ENCODE results near the gene MTPN. TPM values are rescaled to one million over a fixed set of nuclear protein-coding genes. Genes with fewer than 3 reads are reported as not detected.

Gene MTPN
- total RNA-seq, 1 experiment from 2014 or later: 166 TPM

- no TSS peak for BruUV-seq (replicated peaks)
- no peak for DNase-seq (ENCODE audit: low spot score)
- POLR2A ChIA-PET (ENCODE audit: low non-redundant PET): no interaction called here
- intact Hi-C loops (cut with micrococcal nuclease; ENCODE audit: unreplicated experiment): no loop called here
- Histone ChIP-seq H3K4me3 (ENCODE audit: low read depth, low read length, poor library complexity, severe bottlenecking) (no peak overlapping the region), H3K27ac (ENCODE audit: low read depth, low read length, poor library complexity, severe bottlenecking) (no peak overlapping the region), H3K27me3 (replicated peaks; ENCODE audit: insufficient read depth, low read depth, low read length, poor library complexity) (no peaks in the 10 kb centered on the region), H3K36me3 (ENCODE audit: insufficient read depth, low read length, poor library complexity, severe bottlenecking) (no peaks in the 10 kb centered on the region), H3K4me1 (ENCODE audit: insufficient read depth, low read length, poor library complexity, severe bottlenecking) (no peaks in the 10 kb centered on the region), H3K9me3 (ENCODE audit: low read depth, low read length, poor library complexity, severe bottlenecking) (no peaks in the 10 kb centered on the region)
- TF ChIP-seq CTCF (conservative IDR thresholded peaks at IDR 0.05; ENCODE audit: low read depth, low read length) (no peak), EZH2 (IDR thresholded peaks at IDR 0.05; ENCODE audit: borderline replicate concordance, low read depth, low read length, poor library complexity, severe bottlenecking) (no peak)
- CTCF ChIA-PET: no interaction called here
Measured at GRCh38 chr7:135879233-135879632, 97.9 kb downstream of the MTPN start.

GRCh38 chr7:135878284-135878683 lies 98.9 kb downstream of the MTPN start:
- Histone ChIP-seq H3K36me3 (ENCODE audit: insufficient read depth, low read length, poor library complexity, severe bottlenecking) (no peaks in the 10 kb centered on the region), H3K4me1 (ENCODE audit: insufficient read depth, low read length, poor library complexity, severe bottlenecking) (no peaks in the 10 kb centered on the region), H3K27me3 (replicated peaks; ENCODE audit: insufficient read depth, low read depth, low read length, poor library complexity) (no peaks in the 10 kb centered on the region), H3K9me3 (ENCODE audit: low read depth, low read length, poor library complexity, severe bottlenecking) (no peaks in the 10 kb centered on the region), H3K4me3 (ENCODE audit: low read depth, low read length, poor library complexity, severe bottlenecking) (no peak overlapping the region), H3K27ac (ENCODE audit: low read depth, low read length, poor library complexity, severe bottlenecking) (no peak overlapping the region)
- no TSS peak for BruUV-seq (replicated peaks)
- CTCF ChIA-PET: no interaction called here
- intact Hi-C loops (cut with micrococcal nuclease; ENCODE audit: unreplicated experiment): no loop called here
- no peak for TF ChIP-seq CTCF (conservative IDR thresholded peaks at IDR 0.05; ENCODE audit: low read depth, low read length)
- POLR2A ChIA-PET (ENCODE audit: low non-redundant PET): no interaction called here
- no peak for DNase-seq (ENCODE audit: low spot score)

GRCh38 chr7:135877805-135878204 lies 99.4 kb downstream of the MTPN start:
- no peak overlapping the region for H3K4me3 ChIP-seq (ENCODE audit: low read depth, low read length, poor library complexity, severe bottlenecking)
- no peak for DNase-seq (ENCODE audit: low spot score)
- CTCF ChIA-PET: no interaction called here
- no peak for TF ChIP-seq CTCF (conservative IDR thresholded peaks at IDR 0.05; ENCODE audit: low read depth, low read length)
- no peak for TF ChIP-seq EZH2 (IDR thresholded peaks at IDR 0.05; ENCODE audit: borderline replicate concordance, low read depth, low read length, poor library complexity, severe bottlenecking)
- H3K4me1 ChIP-seq (ENCODE audit: insufficient read depth, low read length, poor library complexity, severe bottlenecking): no peaks in the 10 kb centered on the region
- H3K36me3 ChIP-seq (ENCODE audit: insufficient read depth, low read length, poor library complexity, severe bottlenecking): no peaks in the 10 kb centered on the region
- no peak overlapping the region for H3K27ac ChIP-seq (ENCODE audit: low read depth, low read length, poor library complexity, severe bottlenecking)
- POLR2A ChIA-PET (ENCODE audit: low non-redundant PET): no interaction called here
- H3K27me3 ChIP-seq (replicated peaks; ENCODE audit: insufficient read depth, low read depth, low read length, poor library complexity): no peaks in the 10 kb centered on the region
- intact Hi-C loops (cut with micrococcal nuclease; ENCODE audit: unreplicated experiment): no loop called here
- BruUV-seq (replicated peaks): no TSS peak
- H3K9me3 ChIP-seq (ENCODE audit: low read depth, low read length, poor library complexity, severe bottlenecking): no peaks in the 10 kb centered on the region

Other genes starting within 250 kb of the MTPN start
- gene SLC13A4, start 249.2 kb downstream of the MTPN start, total RNA-seq (2021): not detected in 2 replicates
- not detected in 2 replicates for gene FAM180A, start 228.5 kb downstream of the MTPN start, total RNA-seq (2021)

Data from A673 (cell line).